HL-60/S4 treated with phorbol 12-myristate 13-acetate at 8.2 ng/mL for 4 days and 3 days (cell line): ENCODE results near the gene NANOS1.

Experiments used
- in situ Hi-C: fragments of 300-500 bp; cut with MboI; formaldehyde crosslinking; loops from 2 replicates; pipeline ENCODE4 v1.15.0; 2022; ENCODE audit warnings: low sequenced_read_pairs

NANOS1 gene

GRCh38 chr10:119029613-119030420, at the start of gene NANOS1:
NANOS1 (plus strand) TSS chr10:119029714; CDS start chr10:119029802, 88 bp downstream.
- in situ Hi-C loops: no loop called here

GRCh38 chr10:118980135-118980865, 49.2 kb upstream of the NANOS1 start:
- in situ Hi-C loops: no loop called here

GRCh38 chr10:118980870-118981269, 48.6 kb upstream of the NANOS1 start:
- in situ Hi-C loops: no loop called here

GRCh38 chr10:118981946-118982345, 47.6 kb upstream of the NANOS1 start:
- in situ Hi-C loops: no loop called here

- in situ Hi-C loops: no loop called here
Observed at GRCh38 chr10:118982366-118982765, 47.1 kb upstream of the NANOS1 start.

- in situ Hi-C loops: no loop called here
Observed at GRCh38 chr10:118983263-118983662, 46.3 kb upstream of the NANOS1 start.

- in situ Hi-C loops: no loop called here
Observed at GRCh38 chr10:118985576-118985975, 43.9 kb upstream of the NANOS1 start.

GRCh38 chr10:118986815-118987790, 42.4 kb upstream of the NANOS1 start:
- in situ Hi-C loops: no loop called here

GRCh38 chr10:118990326-118990725, 39.2 kb upstream of the NANOS1 start:
- in situ Hi-C loops: no loop called here

GRCh38 chr10:118992496-118992895, 37.0 kb upstream of the NANOS1 start:
- in situ Hi-C loops: no loop called here

- in situ Hi-C loops: no loop called here
Observed at GRCh38 chr10:118993214-118993613, 36.3 kb upstream of the NANOS1 start.

- in situ Hi-C loops: no loop called here
Observed at GRCh38 chr10:118994321-118994720, 35.2 kb upstream of the NANOS1 start.

GRCh38 chr10:118995739-118996138, 33.8 kb upstream of the NANOS1 start:
- in situ Hi-C loops: no loop called here

GRCh38 chr10:118997379-118997778, 32.1 kb upstream of the NANOS1 start:
- in situ Hi-C loops: no loop called here

GRCh38 chr10:118998183-118998582, 31.3 kb upstream of the NANOS1 start:
- in situ Hi-C loops: no loop called here

- in situ Hi-C loops: loop anchor here (25.0 kb wide), 1 partner anchor 440 kb away; no protein-coding TSS in a partner anchor
Observed at GRCh38 chr10:119001717-119002500, 27.6 kb upstream of the NANOS1 start.

- in situ Hi-C loops: loop anchor here (25.0 kb wide), 1 partner anchor 441 kb away; no protein-coding TSS in a partner anchor
Observed at GRCh38 chr10:119003572-119004289, 25.8 kb upstream of the NANOS1 start.

GRCh38 chr10:119005362-119006043, 24.0 kb upstream of the NANOS1 start:
- in situ Hi-C loops: loop anchor here (25.0 kb wide), 1 partner anchor 443 kb away; no protein-coding TSS in a partner anchor
